ENCODE results near the gene C1QTNF2.

C1QTNF2 gene

DNA sequence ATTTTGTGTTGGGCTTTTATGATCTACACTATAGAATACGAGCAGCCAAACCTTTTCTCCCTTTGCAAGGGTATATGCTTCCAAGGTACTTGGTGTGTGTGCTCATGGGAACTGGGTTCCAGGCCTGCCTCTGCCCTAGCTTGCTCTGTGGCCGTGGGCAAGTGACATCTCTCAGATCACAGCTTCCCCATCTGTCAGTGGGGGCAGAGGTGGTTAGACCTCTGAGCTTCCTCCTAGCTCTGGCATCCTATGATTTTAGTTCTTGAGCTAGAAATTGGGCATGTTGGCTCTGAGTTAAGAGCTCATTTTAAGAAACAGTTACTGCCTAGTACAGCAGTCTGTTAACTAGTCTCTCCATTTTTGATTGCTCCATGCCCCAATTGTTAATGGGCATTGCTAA, 45.5 kb downstream of the C1QTNF2 start:
- in situ Hi-C loops (cut with MboI; ENCODE audit: low pct_unique_long_range_greater_than_20kb, low sequenced_read_pairs, unreplicated experiment) = no loop called here
- TF ChIP-seq, protein P1, sequence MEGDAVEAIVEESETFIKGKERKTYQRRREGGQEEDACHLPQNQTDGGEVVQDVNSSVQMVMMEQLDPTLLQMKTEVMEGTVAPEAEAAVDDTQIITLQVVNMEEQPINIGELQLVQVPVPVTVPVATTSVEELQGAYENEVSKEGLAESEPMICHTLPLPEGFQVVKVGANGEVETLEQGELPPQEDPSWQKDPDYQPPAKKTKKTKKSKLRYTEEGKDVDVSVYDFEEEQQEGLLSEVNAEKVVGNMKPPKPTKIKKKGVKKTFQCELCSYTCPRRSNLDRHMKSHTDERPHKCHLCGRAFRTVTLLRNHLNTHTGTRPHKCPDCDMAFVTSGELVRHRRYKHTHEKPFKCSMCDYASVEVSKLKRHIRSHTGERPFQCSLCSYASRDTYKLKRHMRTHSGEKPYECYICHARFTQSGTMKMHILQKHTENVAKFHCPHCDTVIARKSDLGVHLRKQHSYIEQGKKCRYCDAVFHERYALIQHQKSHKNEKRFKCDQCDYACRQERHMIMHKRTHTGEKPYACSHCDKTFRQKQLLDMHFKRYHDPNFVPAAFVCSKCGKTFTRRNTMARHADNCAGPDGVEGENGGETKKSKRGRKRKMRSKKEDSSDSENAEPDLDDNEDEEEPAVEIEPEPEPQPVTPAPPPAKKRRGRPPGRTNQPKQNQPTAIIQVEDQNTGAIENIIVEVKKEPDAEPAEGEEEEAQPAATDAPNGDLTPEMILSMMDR (IDR thresholded peaks at IDR 0.05; ENCODE audit: extremely low read depth, insufficient read depth, missing control alignments) = no peak
- no peak for DNase-seq (ENCODE audit: low spot score)

DNA sequence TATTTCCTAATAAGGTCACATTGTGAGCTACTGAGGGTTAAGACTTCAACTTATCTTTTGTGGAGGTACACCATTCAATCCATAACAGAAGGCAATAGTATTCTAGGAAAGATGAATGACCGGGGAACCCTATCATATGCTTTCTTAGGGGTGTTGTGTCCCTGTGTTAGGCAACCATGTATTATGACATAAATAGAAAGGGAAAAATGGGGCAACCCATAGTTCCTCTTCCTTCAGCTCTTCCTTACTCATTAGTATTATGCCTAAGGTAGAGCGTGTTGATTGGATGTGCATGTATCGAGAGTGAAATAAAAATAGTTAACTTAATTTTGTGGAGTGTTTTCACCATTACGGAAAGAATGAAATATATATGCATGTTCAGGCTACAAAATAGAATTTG, 52.0 kb downstream of the C1QTNF2 start:
- TF ChIP-seq, protein P1 (IDR thresholded peaks at IDR 0.05; ENCODE audit: extremely low read depth, insufficient read depth, missing control alignments) = no peak
- in situ Hi-C loops (cut with MboI; ENCODE audit: low pct_unique_long_range_greater_than_20kb, low sequenced_read_pairs, unreplicated experiment) = no loop called here

DNA sequence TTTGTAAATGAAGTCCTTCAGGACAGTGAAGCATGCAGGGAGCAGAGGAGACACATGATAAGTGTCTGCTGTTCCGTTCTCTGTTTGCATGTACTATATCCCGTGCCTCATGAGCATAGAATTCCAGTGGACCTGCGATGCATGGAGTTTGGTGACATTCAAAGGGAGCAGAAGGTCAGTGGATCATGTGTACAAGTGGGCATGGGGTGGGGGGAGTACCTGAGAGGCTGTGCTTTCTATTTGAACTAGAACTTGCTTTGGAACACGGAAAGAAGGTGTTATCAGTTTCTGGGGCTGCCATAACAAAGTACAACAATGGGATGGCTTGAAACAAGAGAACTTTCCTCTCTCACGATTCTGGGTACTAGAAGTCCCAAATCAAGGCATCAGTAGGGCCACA, 53.0 kb downstream of the C1QTNF2 start:
- in situ Hi-C loops (cut with MboI; ENCODE audit: low pct_unique_long_range_greater_than_20kb, low sequenced_read_pairs, unreplicated experiment) = no loop called here
- TF ChIP-seq, protein P1 (IDR thresholded peaks at IDR 0.05; ENCODE audit: extremely low read depth, insufficient read depth, missing control alignments) = no peak
- no peak for DNase-seq (ENCODE audit: low spot score)

More for the DNA sequence above, 52.0 kb downstream of the C1QTNF2 start:
- no peak for DNase-seq (ENCODE audit: low spot score)

DNA sequence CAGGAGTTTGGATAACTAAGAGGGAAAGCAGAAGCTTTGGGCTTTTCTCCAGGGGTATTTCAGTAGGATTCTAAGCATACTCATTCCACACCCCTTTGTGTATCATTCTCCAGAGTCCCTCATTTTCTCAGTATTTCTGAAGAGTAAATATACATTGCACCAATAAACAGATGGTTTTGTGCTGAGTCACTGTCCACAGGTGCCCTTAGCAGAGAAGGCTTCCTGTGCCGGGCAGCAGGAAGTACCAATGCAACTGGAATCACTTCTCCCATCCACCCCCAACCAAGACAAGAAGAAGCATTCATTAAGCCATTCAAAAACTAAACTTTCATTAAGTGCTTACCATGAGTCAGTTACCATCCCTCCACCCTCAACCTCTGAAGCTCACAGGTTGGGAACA, 54.5 kb downstream of the C1QTNF2 start:
- in situ Hi-C loops (cut with MboI; ENCODE audit: low pct_unique_long_range_greater_than_20kb, low sequenced_read_pairs, unreplicated experiment) = no loop called here
- TF ChIP-seq, protein P1 (IDR thresholded peaks at IDR 0.05; ENCODE audit: extremely low read depth, insufficient read depth, missing control alignments) = no peak
- no peak for DNase-seq (ENCODE audit: low spot score)

DNA sequence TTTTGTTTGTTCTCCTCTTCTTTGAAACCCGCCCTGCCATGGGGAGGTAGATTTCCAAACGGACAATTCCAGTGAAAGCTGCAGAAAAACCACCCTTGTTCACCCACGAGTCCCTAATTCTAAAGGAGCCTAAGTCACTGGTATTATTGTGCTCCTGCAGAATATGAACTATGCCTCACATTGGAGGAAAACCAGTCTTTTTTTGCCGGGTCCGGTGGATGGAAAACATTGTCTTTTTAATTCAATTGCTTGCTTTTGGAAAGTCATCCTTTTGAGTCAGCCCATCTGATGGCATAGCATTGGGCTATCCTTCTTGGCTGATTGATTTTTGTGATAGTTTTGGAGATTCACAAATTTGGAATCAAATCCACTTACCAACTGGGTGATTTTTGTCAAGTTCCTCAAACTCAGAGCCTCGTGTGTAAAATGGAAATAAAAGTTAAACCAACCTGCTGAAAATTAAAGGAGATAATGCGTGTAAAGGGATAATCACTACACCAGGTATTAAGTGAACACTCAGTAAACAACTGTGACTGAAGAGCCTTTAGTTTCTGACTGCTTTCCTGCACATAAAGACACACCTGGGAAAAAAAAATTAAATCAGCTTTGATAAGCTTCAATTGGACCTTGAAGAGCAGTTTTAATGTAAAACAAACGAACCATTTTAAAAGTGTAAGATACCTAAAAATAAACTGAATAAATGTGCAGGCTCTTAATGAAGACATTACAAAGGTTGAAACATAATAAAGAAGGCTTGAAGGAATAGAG, 57.3 kb downstream of the C1QTNF2 start:
- peak; percentile 28 for DNase-seq (ENCODE audit: low spot score)
- in situ Hi-C loops (cut with MboI; ENCODE audit: low pct_unique_long_range_greater_than_20kb, low sequenced_read_pairs, unreplicated experiment) = no loop called here

DNA sequence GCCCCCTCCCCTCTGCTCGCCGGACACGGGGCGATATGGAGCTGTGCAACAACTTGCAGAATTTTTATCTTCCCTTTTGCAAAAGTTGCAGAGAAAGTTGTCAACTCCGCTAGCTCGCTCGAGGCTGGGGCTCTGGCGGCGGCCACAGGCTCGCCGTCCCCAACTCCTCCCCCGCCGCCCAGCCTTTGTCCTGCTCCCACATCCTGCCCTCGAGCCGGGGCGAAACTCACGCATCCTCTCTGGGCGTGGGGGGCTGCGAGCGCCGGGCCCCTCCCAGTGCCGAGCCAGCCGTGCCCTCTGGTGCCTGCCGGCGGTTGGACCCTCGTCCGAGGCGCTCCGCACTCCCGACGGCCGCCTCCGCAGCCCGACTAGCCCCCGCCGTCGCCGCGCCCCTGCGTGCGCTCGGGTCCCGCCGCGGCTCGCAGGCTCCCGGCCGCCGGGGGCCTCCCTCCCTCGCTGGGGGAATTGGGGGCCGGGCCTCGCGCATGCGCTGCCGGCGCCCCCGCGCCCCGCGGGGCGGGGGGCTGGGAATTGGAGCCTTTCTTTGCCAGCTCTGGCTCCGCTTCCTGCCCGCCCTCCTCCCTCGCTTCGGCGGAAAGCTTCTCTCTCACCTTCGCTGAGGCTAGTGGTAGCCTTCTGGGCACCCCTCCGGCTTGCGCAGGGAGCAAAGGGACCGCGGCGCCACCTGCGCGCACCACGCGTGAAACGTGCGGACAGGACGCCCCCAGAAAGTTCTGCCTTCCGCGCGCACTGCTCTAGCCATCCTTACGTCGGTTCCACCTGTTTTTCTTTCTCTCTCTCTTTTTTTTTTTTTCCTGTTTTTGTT, 58.1 kb downstream of the C1QTNF2 start, which contains the start of gene CCNJL:
TSS of gene CCNJL (minus strand) at position 431 of the 826 bp plus-strand sequence. CDS start 641 bp downstream, outside the sequence.
- peak; percentile 75 for DNase-seq (ENCODE audit: low spot score)
- TF ChIP-seq, protein P1 (IDR thresholded peaks at IDR 0.05; ENCODE audit: extremely low read depth, insufficient read depth, missing control alignments) = no peak
- in situ Hi-C loops (cut with MboI; ENCODE audit: low pct_unique_long_range_greater_than_20kb, low sequenced_read_pairs, unreplicated experiment) = no loop called here

More for the DNA sequence above, 57.3 kb downstream of the C1QTNF2 start:
- TF ChIP-seq, protein P1 (IDR thresholded peaks at IDR 0.05; ENCODE audit: extremely low read depth, insufficient read depth, missing control alignments) = no peak
